SK-N-SH treated with all-trans-retinoic acid at 6 μM for 48 hours (cell line): Measurements from ENCODE around the gene TMEM151B.

ENCODE experiments used
- ATAC-seq: fragments of 200-7000 bp; cut with Tn5 transposase; 3 replicates; pipeline ENCODE4 v1.9.1; 2020; ENCODE audit warnings: mild to moderate bottlenecking, moderate library complexity
- ARNTL ChIP-seq: fragments of 450-650 bp; formaldehyde crosslinking; IDR thresholded peaks from 2 replicates; pipeline ENCODE4 v1.5.0; 2020; ENCODE audit warnings: low read depth, mild to moderate bottlenecking, moderate library complexity, borderline replicate concordance
- CREB5 ChIP-seq: fragments of 250-450 bp; sonication (Bioruptor Pico); IDR thresholded peaks from 2 replicates; pipeline ENCODE4 v1.5.1; 2020; ENCODE audit warnings: low read depth, mild to moderate bottlenecking, moderate library complexity
- CSDC2 ChIP-seq: fragments of 250-450 bp; sonication (Bioruptor Pico); IDR thresholded peaks from 2 replicates; pipeline ENCODE4 v1.5.0; 2020; ENCODE audit warnings: mild to moderate bottlenecking, moderate library complexity
- CSRNP3 ChIP-seq: fragments of 250-450 bp; sonication (Bioruptor Pico); IDR thresholded peaks from 2 replicates; pipeline ENCODE4 v1.5.1; 2021; ENCODE audit warnings: mild to moderate bottlenecking, moderate library complexity
- ESRRG ChIP-seq: fragments of 250-450 bp; sonication (Bioruptor Pico); IDR thresholded peaks from 2 replicates; pipeline ENCODE4 v1.6.1; 2021; ENCODE audit warnings: mild to moderate bottlenecking
- GLIS3 ChIP-seq: fragments of 250-450 bp; sonication (Bioruptor Pico); IDR thresholded peaks from 2 replicates; pipeline ENCODE4 v1.5.0; 2020; ENCODE audit warnings: mild to moderate bottlenecking, moderate library complexity
- PATZ1 ChIP-seq: fragments of 250-450 bp; sonication (Bioruptor Pico); IDR thresholded peaks from 2 replicates; pipeline ENCODE4 v1.8.0; 2020; ENCODE audit warnings: mild to moderate bottlenecking, moderate library complexity, borderline replicate concordance
- POU6F1 ChIP-seq: fragments of 250-450 bp; sonication (Bioruptor Pico); IDR thresholded peaks from 2 replicates; pipeline ENCODE4 v1.8.0; 2021; ENCODE audit warnings: low read depth, mild to moderate bottlenecking, moderate library complexity, borderline replicate concordance
- PPARA ChIP-seq: fragments of 250-450 bp; sonication (Bioruptor Pico); IDR thresholded peaks from 2 replicates; pipeline ENCODE4 v1.5.0; 2020; ENCODE audit warnings: mild to moderate bottlenecking, borderline replicate concordance
- RARB ChIP-seq: fragments of 250-450 bp; sonication (Bioruptor Pico); IDR thresholded peaks from 2 replicates; pipeline ENCODE4 v1.8.0; 2021; ENCODE audit warnings: mild to moderate bottlenecking, moderate library complexity
- SNAI2 ChIP-seq: fragments of 250-450 bp; sonication (Bioruptor Pico); IDR thresholded peaks from 2 replicates; pipeline ENCODE4 v1.5.0; 2020; ENCODE audit warnings: mild to moderate bottlenecking, moderate library complexity
- TCF4 ChIP-seq: fragments of 250-450 bp; sonication (Bioruptor Pico); IDR thresholded peaks from 2 replicates; pipeline ENCODE4 v1.8.0; 2021; ENCODE audit warnings: mild to moderate bottlenecking, moderate library complexity, borderline replicate concordance
- TOX ChIP-seq: fragments of 250-450 bp; sonication (Bioruptor Pico); IDR thresholded peaks from 2 replicates; pipeline ENCODE4 v1.8.0; 2021; ENCODE audit warnings: mild to moderate bottlenecking, moderate library complexity, borderline replicate concordance
- ZFP3 ChIP-seq: fragments of 250-450 bp; sonication (Bioruptor Pico); IDR thresholded peaks from 2 replicates; pipeline ENCODE4 v1.5.0; 2020; ENCODE audit warnings: mild to moderate bottlenecking, moderate library complexity
- ZFP30 ChIP-seq: fragments of 450-650 bp; formaldehyde crosslinking; IDR thresholded peaks from 2 replicates; pipeline ENCODE4 v1.5.0; 2022; ENCODE audit warnings: mild to moderate bottlenecking, moderate library complexity
- ZNF70 ChIP-seq: fragments of 450-650 bp; formaldehyde crosslinking; IDR thresholded peaks from 2 replicates; pipeline ENCODE4 v1.5.0; 2020; ENCODE audit warnings: mild to moderate bottlenecking, moderate library complexity
- ZNF8 ChIP-seq: fragments of 450-650 bp; formaldehyde crosslinking; IDR thresholded peaks from 2 replicates; pipeline ENCODE4 v1.5.0; 2020; ENCODE audit warnings: mild to moderate bottlenecking, moderate library complexity

Gene TMEM151B

DNA sequence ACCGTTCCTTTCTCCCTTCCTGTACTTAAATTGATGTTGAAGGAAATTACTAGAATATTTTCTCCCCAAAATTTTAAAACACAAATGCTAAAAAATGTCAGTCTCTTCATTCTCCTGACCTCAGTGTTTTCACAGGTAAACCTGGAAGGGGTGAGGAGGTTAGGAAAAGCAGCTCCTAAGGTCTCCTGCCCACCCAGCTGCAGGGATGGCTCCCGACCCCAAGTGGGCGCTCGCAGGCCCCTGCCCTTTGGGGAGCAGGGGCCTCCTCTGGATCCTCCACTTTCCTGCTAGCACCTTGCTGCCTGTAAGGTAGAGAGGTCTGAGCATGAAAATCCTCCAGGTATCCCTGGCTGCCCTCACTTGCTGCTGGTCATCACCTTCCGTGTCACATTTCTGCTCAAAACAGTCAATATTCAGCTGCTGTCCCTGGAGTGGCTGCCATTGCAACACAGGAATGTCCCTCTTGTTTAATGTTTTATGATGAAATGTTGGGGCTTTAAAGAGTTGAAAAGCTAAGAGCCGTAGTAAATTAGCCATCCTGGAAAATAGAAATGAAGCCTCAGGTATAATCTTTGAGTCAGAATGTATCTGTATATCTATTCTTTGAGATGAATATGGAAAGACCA is 34.2 kb upstream of the TMEM151B start:
- no peak for ATAC-seq
- TF ChIP-seq CSRNP3 (CRISPR knock-in tag): no peak
- no peak for TF ChIP-seq ZFP3
- no peak for TF ChIP-seq ZNF8 (CRISPR knock-in tag)
- no peak for TF ChIP-seq PATZ1 (CRISPR knock-in tag)
- TF ChIP-seq RARB (CRISPR knock-in tag): no peak
- TF ChIP-seq POU6F1 (CRISPR knock-in tag): no peak
- TF ChIP-seq ZFP30: no peak
- no peak for TF ChIP-seq TOX
- no peak for TF ChIP-seq ZNF70
- TF ChIP-seq GLIS3 (CRISPR knock-in tag): no peak
- no peak for TF ChIP-seq CSDC2
- TF ChIP-seq CREB5: no peak
- TF ChIP-seq ARNTL (CRISPR knock-in tag): no peak
- no peak for TF ChIP-seq TCF4 (CRISPR knock-in tag)
- TF ChIP-seq ESRRG: no peak

DNA sequence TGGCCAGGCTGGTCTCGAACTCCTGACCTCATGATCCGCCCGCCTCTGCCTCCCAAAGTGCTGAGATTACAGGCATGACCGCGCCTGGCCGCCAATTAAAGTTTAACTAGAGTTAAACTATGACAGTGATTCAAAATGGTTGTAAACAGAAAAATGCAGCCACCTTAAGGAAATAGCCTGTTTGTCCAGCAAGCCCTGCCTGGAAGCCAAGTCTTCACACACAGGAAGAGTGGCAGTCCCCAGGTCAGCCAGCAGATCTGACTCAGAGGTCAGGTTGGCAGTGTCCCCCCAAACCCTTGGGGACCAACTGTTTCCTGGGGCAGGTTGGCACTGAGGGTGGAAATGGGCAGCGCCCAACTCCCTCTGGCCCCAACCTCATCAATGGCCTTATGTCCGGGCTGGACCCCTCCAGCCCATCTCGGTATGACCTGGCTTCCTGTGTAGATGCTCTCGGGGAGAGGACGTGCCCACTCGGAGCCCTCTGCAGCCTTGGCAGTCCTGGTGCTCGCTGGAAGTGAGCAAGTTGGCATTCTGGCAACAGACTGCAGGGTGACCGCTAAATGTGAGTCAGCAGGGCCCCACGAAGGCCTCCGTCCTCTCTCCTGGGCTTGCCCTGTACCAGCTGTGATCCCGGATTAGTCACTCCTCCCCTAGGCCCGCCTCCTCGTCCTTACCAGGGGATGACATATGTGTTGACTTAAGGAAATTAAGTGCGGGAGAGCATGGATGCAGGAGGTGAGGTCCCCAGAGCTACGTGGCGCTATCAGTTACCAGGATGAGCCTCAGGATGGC is 33.0 kb upstream of the TMEM151B start:
- TF ChIP-seq CREB5 (0 out of 2 replicates have a peak, but pooled peaks have one; percentile 13), PATZ1 (CRISPR knock-in tag) (no peak)
- ATAC-seq: peak; percentile 86

DNA sequence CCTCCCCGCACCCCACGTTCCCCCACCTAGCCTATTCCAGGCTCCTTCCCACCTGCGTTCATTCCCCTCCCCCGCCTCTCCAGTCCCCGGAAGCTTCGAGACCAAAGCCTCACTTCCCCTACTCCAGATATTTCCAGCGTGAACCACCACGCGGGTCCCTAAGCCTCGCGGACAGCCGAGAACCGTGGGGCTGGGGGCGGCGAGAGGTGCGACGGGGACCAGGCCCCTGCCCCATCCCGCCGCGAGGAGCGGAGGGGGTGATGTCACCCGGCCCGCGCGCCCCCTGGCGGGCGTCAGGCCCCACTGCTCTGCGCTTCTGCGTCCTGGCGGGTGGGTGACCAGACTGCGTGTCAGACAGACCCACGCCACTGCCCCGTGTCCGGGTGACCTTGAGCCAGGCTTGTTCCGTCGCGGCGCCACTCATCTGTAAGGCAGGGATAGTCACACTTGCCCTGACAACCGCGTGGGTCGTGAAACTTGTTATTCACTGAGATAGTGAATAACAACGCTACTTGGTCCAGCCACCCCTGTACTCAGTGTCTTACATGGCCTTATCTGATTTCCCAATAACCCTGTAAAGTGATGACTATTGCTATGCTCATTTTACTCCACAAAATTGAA is 32.3 kb upstream of the TMEM151B start:
- TF ChIP-seq ZFP3: peak; percentile 70
- TF ChIP-seq SNAI2: 0 out of 2 replicates have a peak, but pooled peaks have one; percentile 27
- no peak for TF ChIP-seq ZNF8 (CRISPR knock-in tag)
- no peak for TF ChIP-seq PPARA
- TF ChIP-seq ESRRG: 0 out of 2 replicates have a peak, but pooled peaks have one; percentile 44
- ATAC-seq: peak; percentile 78
